HuH-7 (cell line): ENCODE measurements around the gene MYO18B.

Experiments used
- DNase-seq: peaks from one replicate; pipeline ENCODE4 v3.0.0; 2011; ENCODE audit warnings: low spot score

MYO18B gene

DNA sequence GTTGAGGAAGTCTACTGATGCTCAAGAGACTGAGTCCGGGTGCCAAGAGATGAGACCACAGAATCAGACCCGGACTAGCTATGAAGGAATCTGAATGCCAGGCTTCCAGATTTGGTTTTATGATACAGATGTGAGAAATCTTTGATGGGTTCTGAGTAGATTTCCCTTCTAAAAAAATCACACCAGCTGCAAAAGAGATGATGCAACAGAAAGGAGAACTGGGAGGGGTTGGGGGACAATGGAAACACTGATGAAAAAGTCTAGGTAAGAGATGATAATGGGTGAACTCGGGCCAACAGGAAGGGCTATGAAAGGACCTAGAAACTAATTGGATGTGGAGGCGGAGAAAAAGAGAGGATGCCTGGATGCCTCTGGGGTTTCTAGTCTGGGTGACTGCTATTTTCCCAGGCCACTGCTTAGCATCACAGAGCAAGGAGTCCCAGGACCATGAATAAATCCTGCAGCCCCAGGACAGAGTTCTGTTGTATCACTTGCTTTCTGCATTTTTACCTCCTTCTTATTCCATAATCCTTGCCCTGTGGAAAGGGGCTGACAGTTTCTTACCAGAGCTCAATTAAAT, 311.8 kb downstream of the MYO18B start:
- DNase-seq, result no peak

DNA sequence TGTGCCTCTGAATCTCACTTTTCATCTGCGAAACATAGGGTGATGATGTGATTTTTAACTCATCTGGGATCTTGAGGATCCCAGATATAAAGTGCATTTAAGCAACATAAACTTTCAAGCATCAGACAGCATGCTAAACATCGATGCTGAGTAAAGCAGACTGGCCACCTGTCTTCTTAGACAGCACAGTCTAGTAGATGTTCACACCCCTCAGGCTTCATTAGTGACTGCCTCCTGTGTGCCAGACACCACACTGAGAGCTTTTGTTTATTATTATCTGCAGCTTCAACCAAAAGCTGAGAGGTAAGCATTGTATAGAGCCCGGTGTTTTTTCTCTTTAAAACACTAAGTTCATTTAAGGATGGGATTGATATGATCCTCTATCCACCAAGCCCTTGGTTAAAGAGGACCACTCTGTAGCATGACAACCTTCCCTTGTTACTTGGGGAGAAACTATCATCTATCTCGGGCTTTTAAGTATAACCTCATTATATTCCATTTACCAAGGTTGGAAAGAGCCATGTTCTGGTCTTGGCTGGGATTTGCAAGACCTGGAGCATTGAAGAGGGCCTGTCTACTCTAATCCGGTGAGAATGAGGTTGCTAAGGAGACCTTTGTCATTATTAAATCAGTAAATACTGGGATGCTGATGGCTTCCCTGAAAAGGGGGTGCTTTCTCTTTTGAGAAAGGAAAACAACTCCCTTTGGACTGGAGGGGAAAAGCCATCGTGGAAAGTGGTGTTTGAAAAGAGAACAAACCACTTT, 313.0 kb downstream of the MYO18B start:
- DNase-seq, result no peak

- no peak for DNase-seq
Observed at GRCh38 chr22:26055693-26056092, 313.7 kb downstream of the MYO18B start.

GRCh38 chr22:26056455-26057200, 314.6 kb downstream of the MYO18B start:
- no peak for DNase-seq

- DNase-seq, result no peak
Observed at GRCh38 chr22:26057731-26058130, 315.7 kb downstream of the MYO18B start.

- DNase-seq, result no peak
Observed at GRCh38 chr22:26064048-26064447, 322.1 kb downstream of the MYO18B start.

DNA sequence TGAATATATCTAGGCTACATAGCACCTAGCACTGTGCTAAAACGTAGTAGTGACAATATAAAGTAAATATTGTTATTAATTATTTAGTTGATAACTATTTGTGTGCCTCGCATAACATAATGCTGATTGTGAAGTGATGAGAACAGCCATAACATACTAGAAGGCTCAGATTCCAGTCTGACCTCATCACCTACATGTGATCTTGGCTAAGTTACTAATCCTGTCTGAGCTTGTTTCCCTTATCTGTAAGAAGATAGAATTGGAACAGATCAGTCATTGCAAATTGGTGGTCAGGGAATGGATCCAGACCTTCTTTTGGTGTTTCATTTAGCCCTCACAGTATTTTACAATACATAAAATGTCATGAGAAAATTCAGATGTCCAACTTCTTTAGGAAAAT, 323.9 kb downstream of the MYO18B start:
- no peak for DNase-seq

GRCh38 chr22:26066534-26066933, 324.5 kb downstream of the MYO18B start:
- no peak for DNase-seq

GRCh38 chr22:26068571-26068970, 326.6 kb downstream of the MYO18B start:
- DNase-seq, result no peak

DNA sequence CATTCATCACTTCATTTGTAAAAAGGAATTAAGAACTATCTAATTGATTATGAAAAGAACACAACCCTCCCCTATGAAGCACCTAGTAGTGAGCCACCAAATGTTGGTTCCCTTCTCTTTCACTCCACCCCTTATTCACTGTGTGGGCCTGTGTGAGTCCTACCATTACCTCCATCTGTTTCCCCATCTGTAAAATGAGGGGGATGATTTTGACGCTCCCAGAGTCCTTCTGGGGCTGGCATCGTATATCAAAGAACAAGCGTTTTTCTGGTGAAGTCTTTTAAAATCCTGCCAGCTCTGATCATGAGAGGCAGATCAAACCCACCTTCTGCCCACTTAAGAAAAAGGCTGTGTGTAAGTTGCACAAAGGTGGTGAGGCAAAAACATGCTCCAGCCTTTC, 330.6 kb downstream of the MYO18B start:
- no peak for DNase-seq

GRCh38 chr22:26075251-26075650, 333.3 kb downstream of the MYO18B start:
- no peak for DNase-seq

DNA sequence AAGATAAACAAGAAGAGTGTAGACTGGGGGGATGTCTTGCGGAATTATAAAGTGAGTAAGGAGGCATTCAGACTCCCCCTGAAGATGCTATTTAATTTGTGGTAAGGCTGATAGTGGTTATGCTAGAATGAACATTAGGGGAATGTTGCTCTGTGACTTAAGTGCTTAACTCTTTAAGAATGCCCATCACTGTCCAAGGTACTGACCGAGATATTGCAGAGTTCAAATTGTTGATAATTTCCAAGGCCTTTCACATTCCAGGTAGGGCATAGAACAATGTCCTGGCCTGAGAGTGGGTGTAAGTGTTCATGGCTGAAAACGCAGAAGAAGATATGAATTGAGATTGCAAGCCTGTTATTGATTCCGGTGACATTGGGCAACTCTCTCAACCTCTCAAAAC, 337.0 kb downstream of the MYO18B start:
- DNase-seq, result no peak
